Measurements from ENCODE around the gene ORC3.
"Not testable (repeated sequence)": the region's sequence is repeated elsewhere in the genome, so short reads cannot be mapped to it uniquely, and the experiment has no call there.

The ORC3 gene

DNA sequence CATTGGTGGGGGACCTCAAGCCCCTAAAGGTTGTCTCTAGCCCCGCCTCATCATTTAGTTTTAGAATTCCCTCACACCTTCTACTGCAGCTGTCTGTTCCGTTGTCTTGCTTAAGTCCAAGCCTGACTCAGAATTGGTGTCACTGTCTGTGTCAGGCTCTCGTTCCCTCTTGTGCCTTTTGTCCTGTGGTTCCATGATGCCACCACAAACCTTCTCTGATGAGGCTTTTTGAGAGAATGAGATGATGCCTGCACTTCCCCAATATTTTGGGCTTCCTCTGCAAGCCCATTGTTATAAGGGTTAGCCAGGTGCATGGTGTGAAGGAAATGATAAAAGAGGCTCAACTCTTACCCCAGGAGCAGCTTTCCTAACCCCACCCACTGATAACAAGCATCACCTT, 120.2 kb downstream of the ORC3 start:
- Histone ChIP-seq H3K9me3 (ENCODE audit: insufficient read depth, low read length, severe bottlenecking) (no peaks in the 10 kb centered on the region), H2AFZ (ENCODE audit: low read depth, low read length) (no peak overlapping the region), H3K4me1 (ENCODE audit: insufficient read depth, low read length) (no peaks in the 10 kb centered on the region), H3K27ac (ENCODE audit: low read length) (no peak overlapping the region), H3K4me2 (ENCODE audit: insufficient read depth, low read length) (no peak overlapping the region), H3K36me3 (ENCODE audit: insufficient read depth, low read length) (no peaks in the 10 kb centered on the region), H3K4me3 (ENCODE audit: low read depth in 1 of 2, low read length in 2 of 2) (no peak overlapping the region), H4K20me1 (ENCODE audit: insufficient read depth, low read length) (no peaks in the 10 kb centered on the region), H3K9ac (ENCODE audit: low read depth, low read length) (no peak overlapping the region), H3K27me3 (ENCODE audit: insufficient read depth, low read length, poor library complexity) (no peaks in the 10 kb centered on the region), H3K79me2 (ENCODE audit: insufficient read depth, low read length) (no peaks in the 10 kb centered on the region)
- DNase-seq (no peak), ATAC-seq (ENCODE audit: insufficient read depth, low read depth) (peak; percentile 35; the same call in 1 of the 3 replicates)
- TF ChIP-seq, protein P1, sequence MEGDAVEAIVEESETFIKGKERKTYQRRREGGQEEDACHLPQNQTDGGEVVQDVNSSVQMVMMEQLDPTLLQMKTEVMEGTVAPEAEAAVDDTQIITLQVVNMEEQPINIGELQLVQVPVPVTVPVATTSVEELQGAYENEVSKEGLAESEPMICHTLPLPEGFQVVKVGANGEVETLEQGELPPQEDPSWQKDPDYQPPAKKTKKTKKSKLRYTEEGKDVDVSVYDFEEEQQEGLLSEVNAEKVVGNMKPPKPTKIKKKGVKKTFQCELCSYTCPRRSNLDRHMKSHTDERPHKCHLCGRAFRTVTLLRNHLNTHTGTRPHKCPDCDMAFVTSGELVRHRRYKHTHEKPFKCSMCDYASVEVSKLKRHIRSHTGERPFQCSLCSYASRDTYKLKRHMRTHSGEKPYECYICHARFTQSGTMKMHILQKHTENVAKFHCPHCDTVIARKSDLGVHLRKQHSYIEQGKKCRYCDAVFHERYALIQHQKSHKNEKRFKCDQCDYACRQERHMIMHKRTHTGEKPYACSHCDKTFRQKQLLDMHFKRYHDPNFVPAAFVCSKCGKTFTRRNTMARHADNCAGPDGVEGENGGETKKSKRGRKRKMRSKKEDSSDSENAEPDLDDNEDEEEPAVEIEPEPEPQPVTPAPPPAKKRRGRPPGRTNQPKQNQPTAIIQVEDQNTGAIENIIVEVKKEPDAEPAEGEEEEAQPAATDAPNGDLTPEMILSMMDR (IDR thresholded peaks at IDR 0.05; ENCODE audit: borderline replicate concordance, extremely low read depth, low read length, poor library complexity, severe bottlenecking): no peak
- TF ChIP-seq EZH2 (IDR thresholded peaks at IDR 0.05; ENCODE audit: borderline replicate concordance, low read depth, low read length, severe bottlenecking): no peak

DNA sequence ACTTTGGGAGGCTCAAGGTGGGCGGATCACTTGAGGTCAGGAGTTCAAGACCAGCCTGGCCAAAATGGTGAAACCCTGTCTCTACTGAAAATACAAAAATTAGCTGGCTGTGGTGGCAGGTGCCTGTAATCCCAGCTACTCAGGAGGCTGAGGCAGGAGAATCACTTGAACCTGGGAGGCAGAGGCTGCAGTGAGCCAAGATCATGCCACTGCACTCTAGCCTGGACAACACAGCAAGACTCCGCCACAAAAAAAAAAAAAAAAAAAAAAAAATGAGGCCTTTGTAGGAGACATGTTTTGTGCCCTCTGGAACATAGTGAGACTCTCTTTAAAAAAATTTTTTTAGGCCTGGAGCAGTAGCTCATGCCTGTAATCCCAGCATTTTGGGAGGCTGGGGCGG, 122.8 kb downstream of the ORC3 start:
- not testable (repeated sequence) for H3K4me1 ChIP-seq (ENCODE audit: insufficient read depth, low read length); ATAC-seq (ENCODE audit: insufficient read depth, low read depth); H3K27ac ChIP-seq (ENCODE audit: low read length); H3K9ac ChIP-seq (ENCODE audit: low read depth, low read length); H3K36me3 ChIP-seq (ENCODE audit: insufficient read depth, low read length); H3K4me2 ChIP-seq (ENCODE audit: insufficient read depth, low read length); H3K4me3 ChIP-seq (ENCODE audit: low read depth in 1 of 2, low read length in 2 of 2); H3K79me2 ChIP-seq (ENCODE audit: insufficient read depth, low read length); H2AFZ ChIP-seq (ENCODE audit: low read depth, low read length); DNase-seq; H3K27me3 ChIP-seq (ENCODE audit: insufficient read depth, low read length, poor library complexity); H4K20me1 ChIP-seq (ENCODE audit: insufficient read depth, low read length); H3K9me3 ChIP-seq (ENCODE audit: insufficient read depth, low read length, severe bottlenecking)

DNA sequence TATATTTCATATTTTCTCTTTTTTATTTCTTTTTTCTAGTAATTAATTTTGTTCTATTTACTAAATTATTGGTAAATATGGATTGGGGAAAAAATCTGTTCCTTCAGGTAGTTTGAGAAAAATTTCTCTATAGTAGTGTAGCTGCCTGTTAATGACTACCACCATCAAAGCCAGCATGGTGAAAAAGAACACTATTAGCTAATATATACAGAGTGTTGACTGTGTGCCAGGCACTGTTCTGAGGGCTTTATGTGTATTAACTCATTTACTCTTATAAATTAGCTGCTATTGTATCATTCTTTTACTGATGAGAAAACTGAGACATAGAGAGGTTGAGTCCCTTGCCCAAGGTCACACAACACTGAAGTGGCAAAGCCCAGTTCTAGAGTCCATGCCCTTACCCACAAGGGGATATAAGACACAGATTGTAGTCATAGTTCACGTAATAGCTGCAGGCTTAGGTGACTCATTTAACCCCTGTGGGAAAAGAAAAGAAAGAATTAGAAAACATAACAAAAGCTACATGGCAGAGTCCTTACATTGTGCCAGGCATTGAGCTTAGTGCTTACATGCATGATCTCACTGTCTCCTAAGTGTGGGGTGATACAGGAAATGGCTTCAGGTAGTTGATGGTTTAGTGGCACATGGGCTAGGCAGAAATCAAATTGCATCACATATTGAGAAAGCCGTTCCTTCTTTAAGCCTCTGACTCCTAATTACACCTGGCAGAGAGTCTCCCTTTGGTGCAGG, 124.3 kb downstream of the ORC3 start:
- Histone ChIP-seq H3K4me1 (ENCODE audit: insufficient read depth, low read length) (no peaks in the 10 kb centered on the region), H3K4me3 (ENCODE audit: low read depth in 1 of 2, low read length in 2 of 2) (no peak overlapping the region), H3K36me3 (ENCODE audit: insufficient read depth, low read length) (no peaks in the 10 kb centered on the region), H3K4me2 (ENCODE audit: insufficient read depth, low read length) (no peak overlapping the region), H3K9ac (ENCODE audit: low read depth, low read length) (no peak overlapping the region), H3K27me3 (ENCODE audit: insufficient read depth, low read length, poor library complexity) (no peaks in the 10 kb centered on the region), H4K20me1 (ENCODE audit: insufficient read depth, low read length) (no peaks in the 10 kb centered on the region), H3K9me3 (ENCODE audit: insufficient read depth, low read length, severe bottlenecking) (no peaks in the 10 kb centered on the region), H2AFZ (ENCODE audit: low read depth, low read length) (no peak overlapping the region; the same call in 1 of the 2 replicates), H3K79me2 (ENCODE audit: insufficient read depth, low read length) (no peaks in the 10 kb centered on the region), H3K27ac (ENCODE audit: low read length) (no peak overlapping the region)
- peak; percentile 66 for ATAC-seq (ENCODE audit: insufficient read depth, low read depth)
- DNase-seq: no peak
- TF ChIP-seq EZH2 (IDR thresholded peaks at IDR 0.05; ENCODE audit: borderline replicate concordance, low read depth, low read length, severe bottlenecking): no peak
- TF ChIP-seq, protein P1 (IDR thresholded peaks at IDR 0.05; ENCODE audit: borderline replicate concordance, extremely low read depth, low read length, poor library complexity, severe bottlenecking): no peak

All from DND-41 (cell line).